ENCODE data around the gene LPAR3.

DNA sequence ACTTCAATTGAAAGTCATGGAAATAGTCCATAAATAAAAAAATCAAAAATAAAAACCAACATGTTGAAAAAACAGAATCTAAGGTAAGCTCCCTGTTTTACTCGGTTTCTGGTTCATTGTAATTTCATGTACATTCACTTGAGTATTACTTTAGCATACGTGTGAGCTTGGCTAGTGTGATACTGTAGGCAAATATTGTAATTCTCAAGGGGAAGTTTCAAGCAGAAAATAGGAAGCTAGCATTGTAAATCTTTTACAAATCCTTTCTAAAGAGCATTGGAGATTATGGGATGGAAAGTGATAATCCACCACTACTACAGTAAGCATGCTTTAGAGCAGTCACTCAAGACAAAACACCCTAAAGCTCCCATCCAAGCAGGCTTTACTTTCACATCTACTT lies 3.3 kb upstream of the LPAR3 start:
- TF ChIP-seq, protein P1, sequence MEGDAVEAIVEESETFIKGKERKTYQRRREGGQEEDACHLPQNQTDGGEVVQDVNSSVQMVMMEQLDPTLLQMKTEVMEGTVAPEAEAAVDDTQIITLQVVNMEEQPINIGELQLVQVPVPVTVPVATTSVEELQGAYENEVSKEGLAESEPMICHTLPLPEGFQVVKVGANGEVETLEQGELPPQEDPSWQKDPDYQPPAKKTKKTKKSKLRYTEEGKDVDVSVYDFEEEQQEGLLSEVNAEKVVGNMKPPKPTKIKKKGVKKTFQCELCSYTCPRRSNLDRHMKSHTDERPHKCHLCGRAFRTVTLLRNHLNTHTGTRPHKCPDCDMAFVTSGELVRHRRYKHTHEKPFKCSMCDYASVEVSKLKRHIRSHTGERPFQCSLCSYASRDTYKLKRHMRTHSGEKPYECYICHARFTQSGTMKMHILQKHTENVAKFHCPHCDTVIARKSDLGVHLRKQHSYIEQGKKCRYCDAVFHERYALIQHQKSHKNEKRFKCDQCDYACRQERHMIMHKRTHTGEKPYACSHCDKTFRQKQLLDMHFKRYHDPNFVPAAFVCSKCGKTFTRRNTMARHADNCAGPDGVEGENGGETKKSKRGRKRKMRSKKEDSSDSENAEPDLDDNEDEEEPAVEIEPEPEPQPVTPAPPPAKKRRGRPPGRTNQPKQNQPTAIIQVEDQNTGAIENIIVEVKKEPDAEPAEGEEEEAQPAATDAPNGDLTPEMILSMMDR (IDR thresholded peaks at IDR 0.05), result no peak
- no peak for TF ChIP-seq POLR2A (IDR thresholded peaks at IDR 0.05)
